H1 (cell line): ENCODE results near the gene CEACAM1.

Experiments
- HDAC2 ChIP-seq, 2 experiments: fragments of 300-600 bp in 1 of 2; sonication (generic) in 1 of 2; IDR thresholded peaks; 2 replicates each; pipeline ENCODE4 v1.6.1; 2011 to 2012; ENCODE audit warnings: low read depth in 2 of 2, low read length in 2 of 2, mild to moderate bottlenecking in 2 of 2, moderate library complexity in 2 of 2, borderline replicate concordance in 1 of 2, inconsistent platforms in 1 of 2
- POLR2A ChIP-seq, 2 experiments: IDR thresholded peaks; 1 replicate in 1 of 2; 2 replicates in 1 of 2; pipeline ENCODE4 v1.6.1; 2011; ENCODE audit warnings: low read depth in 2 of 2, low read length in 2 of 2, mild to moderate bottlenecking in 2 of 2; ENCODE audit errors: control extremely low read depth in 1 of 2
- POLR2AphosphoS5 ChIP-seq: IDR thresholded peaks from 2 replicates; pipeline ENCODE4 v1.6.1; 2011; ENCODE audit warnings: low read depth, low read length

DNA sequence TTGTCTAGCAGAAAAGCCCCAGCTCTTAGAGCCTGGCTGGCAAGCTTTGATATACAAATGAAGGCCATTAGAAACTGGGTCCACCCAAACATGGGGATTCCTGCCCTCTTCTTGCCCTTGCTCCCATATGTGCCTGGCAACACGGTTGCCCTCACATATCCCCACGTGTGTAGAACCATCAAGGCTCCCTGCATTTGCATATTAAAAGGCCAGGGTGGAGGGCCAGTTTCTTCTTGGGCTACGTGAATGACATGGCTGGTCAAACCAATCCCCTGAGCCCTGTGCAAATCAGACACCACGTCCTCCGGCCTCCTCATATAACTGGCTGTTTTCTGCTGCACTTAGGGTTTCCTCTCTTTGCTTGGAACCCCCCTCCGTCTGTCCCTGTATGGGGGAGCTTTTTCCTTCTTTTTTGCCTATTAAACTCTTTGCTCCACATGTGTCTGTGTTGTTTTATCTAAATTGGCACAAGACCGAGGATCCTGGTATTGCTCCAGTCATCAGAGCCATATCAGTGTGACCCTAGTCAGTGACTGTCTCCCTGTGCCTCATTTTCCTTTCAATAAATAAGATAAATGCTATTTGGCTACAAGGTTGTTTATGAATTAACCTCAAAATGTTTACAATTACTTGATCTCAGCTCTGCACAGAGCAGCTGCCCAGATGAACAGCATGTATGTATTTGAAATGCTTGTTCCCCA, 30.3 kb upstream of the CEACAM1 start:
- TF ChIP-seq POLR2A (IDR thresholded peaks at IDR 0.05; ENCODE audit: control extremely low read depth in 1 of 2, low read depth in 2 of 2, low read length in 2 of 2) (no peak), HDAC2 (IDR thresholded peaks at IDR 0.05; ENCODE audit: borderline replicate concordance in 1 of 2, low read depth in 2 of 2, low read length in 2 of 2) (no peak), POLR2AphosphoS5 (no peak)
